UCSD-AML1 (cell line): Measurements from ENCODE around the gene ATP6V0E1.
"Not testable (repeated sequence)": the region's sequence is repeated elsewhere in the genome, so short reads cannot be mapped to it uniquely, and the experiment has no call there.

Experiments used
- DNase-seq: peaks from one replicate; lab custom pipeline; 2025; ENCODE audit not compliant: unreplicated experiment; lab: John Stamatoyannopoulos, UW

ATP6V0E1 gene

GRCh38 chr5:173069671-173070070 lies 86.1 kb downstream of the ATP6V0E1 start:
- DNase-seq, result no peak

GRCh38 chr5:173075137-173075843 lies 91.7 kb downstream of the ATP6V0E1 start:
- DNase-seq, result no peak

- no peak for DNase-seq
Observed at GRCh38 chr5:173075970-173076369, 92.4 kb downstream of the ATP6V0E1 start.

- DNase-seq, result not testable (repeated sequence)
Observed at GRCh38 chr5:173076471-173076870, 92.9 kb downstream of the ATP6V0E1 start.

- no peak for DNase-seq
Observed at GRCh38 chr5:173078878-173079277, 95.3 kb downstream of the ATP6V0E1 start.
